HG03378 (cell line): Measurements from ENCODE around the gene ANLN.

Experiments
- ATAC-seq: cut with Tn5 transposase; IDR thresholded peaks from one replicate; pipeline ENCODE4 v1.9.1; 2021; ENCODE audit warnings: mild to moderate bottlenecking, moderate library complexity; ENCODE audit not compliant: unreplicated experiment

ANLN gene

GRCh38 chr7:36408589-36408988 lies 18.9 kb downstream of the ANLN start:
- no peak for ATAC-seq

GRCh38 chr7:36409180-36409579 lies 19.5 kb downstream of the ANLN start:
- no peak for ATAC-seq

GRCh38 chr7:36415144-36415543 lies 25.5 kb downstream of the ANLN start:
- no peak for ATAC-seq

- no peak for ATAC-seq
These were observed 26.6 kb downstream of the ANLN start for GRCh38 chr7:36416251-36416650.

GRCh38 chr7:36420307-36420706 lies 30.6 kb downstream of the ANLN start:
- ATAC-seq: no peak

GRCh38 chr7:36422072-36422471 lies 32.4 kb downstream of the ANLN start:
- ATAC-seq: no peak

GRCh38 chr7:36423633-36424032 lies 34.0 kb downstream of the ANLN start:
- no peak for ATAC-seq

GRCh38 chr7:36430186-36430585 lies 40.5 kb downstream of the ANLN start:
- ATAC-seq: no peak

GRCh38 chr7:36430881-36431280 lies 41.2 kb downstream of the ANLN start:
- ATAC-seq: no peak

- ATAC-seq: no peak
These were observed 48.5 kb downstream of the ANLN start for GRCh38 chr7:36438211-36438610.

- no peak for ATAC-seq
These were observed 50.0 kb downstream of the ANLN start for GRCh38 chr7:36439624-36440023.

- no peak for ATAC-seq
These were observed 51.2 kb downstream of the ANLN start for GRCh38 chr7:36440880-36441279.

- no peak for ATAC-seq
These were observed 51.8 kb downstream of the ANLN start for GRCh38 chr7:36441344-36442022.

- ATAC-seq: no peak
These were observed 59.2 kb downstream of the ANLN start for GRCh38 chr7:36448781-36449379.

GRCh38 chr7:36449685-36450084 lies 60.0 kb downstream of the ANLN start:
- ATAC-seq: no peak

- no peak for ATAC-seq
These were observed 64.1 kb downstream of the ANLN start for GRCh38 chr7:36453769-36454168.

GRCh38 chr7:36455646-36456045 lies 66.0 kb downstream of the ANLN start:
- ATAC-seq: no peak

GRCh38 chr7:36456138-36456537 lies 66.5 kb downstream of the ANLN start:
- no peak for ATAC-seq

GRCh38 chr7:36456548-36456947 lies 66.9 kb downstream of the ANLN start:
- no peak for ATAC-seq

GRCh38 chr7:36459236-36459960 lies 69.7 kb downstream of the ANLN start:
- no peak for ATAC-seq

- ATAC-seq: no peak
These were observed 71.3 kb downstream of the ANLN start for GRCh38 chr7:36460811-36461429.
